Endodermal cell (in vitro differentiated cells): ENCODE results near the gene ZFYVE9. TPM values are rescaled to one million over a fixed set of nuclear protein-coding genes. Genes with fewer than 3 reads are reported as not detected.
"Not testable (repeated sequence)": the region's sequence is repeated elsewhere in the genome, so short reads cannot be mapped to it uniquely, and the experiment has no call there.

Experiments
- DNase-seq: peaks from one replicate; pipeline ENCODE4 v3.0.0-alpha.2; 2017
- H3K27ac ChIP-seq: 2 replicates; pipeline ENCODE4 v1.5.1; 2013; ENCODE audit warnings: mild to moderate bottlenecking, low read depth, low read length, moderate library complexity
- H3K27me3 ChIP-seq: 2 replicates; pipeline ENCODE4 v1.6.1; 2013; ENCODE audit warnings: mild to moderate bottlenecking, low read length, moderate library complexity; ENCODE audit not compliant: insufficient read depth, control insufficient read depth, poor library complexity, severe bottlenecking
- H3K36me3 ChIP-seq: 2 replicates; pipeline ENCODE4 v1.7.0; 2013; ENCODE audit warnings: mild to moderate bottlenecking, low read length, moderate library complexity; ENCODE audit not compliant: control insufficient read depth, insufficient read depth
- H3K4me1 ChIP-seq: one replicate; pipeline ENCODE4 v1.7.0; 2013; ENCODE audit warnings: low read length; ENCODE audit not compliant: control insufficient read depth, insufficient read depth
- H3K4me3 ChIP-seq: 2 replicates; pipeline ENCODE4 v1.5.1; 2013; ENCODE audit warnings: mild to moderate bottlenecking, low read length, moderate library complexity
- H3K9ac ChIP-seq: 2 replicates; pipeline ENCODE4 v1.6.1; 2013; ENCODE audit warnings: mild to moderate bottlenecking, low read length, moderate library complexity; ENCODE audit not compliant: poor library complexity, severe bottlenecking; ENCODE audit errors: extremely low read depth
- H3K9me3 ChIP-seq: 2 replicates; pipeline ENCODE4 v1.6.1; 2013; ENCODE audit warnings: mild to moderate bottlenecking, low read length, moderate library complexity; ENCODE audit not compliant: control insufficient read depth
- H3K27ac Mint-ChIP-seq: 2 replicates; pipeline ENCODE4 v1.8.0; 2020; ENCODE audit warnings: mixed read lengths
- H3K27me3 Mint-ChIP-seq: 2 replicates; pipeline ENCODE4 v1.8.0; 2021; ENCODE audit warnings: mild to moderate bottlenecking, mixed read lengths; ENCODE audit not compliant: insufficient read depth
- H3K36me3 Mint-ChIP-seq: 2 replicates; pipeline ENCODE4 v1.8.0; 2020; ENCODE audit warnings: low read depth, mixed read lengths
- H3K4me1 Mint-ChIP-seq: 2 replicates; pipeline ENCODE4 v1.8.0; 2020; ENCODE audit warnings: mixed read lengths
- H3K4me3 Mint-ChIP-seq: 2 replicates; pipeline ENCODE4 v1.8.0; 2020; ENCODE audit warnings: mild to moderate bottlenecking, moderate library complexity, mixed read lengths
- H3K9me3 Mint-ChIP-seq: 2 replicates; pipeline ENCODE4 v1.8.0; 2020; ENCODE audit warnings: mild to moderate bottlenecking, mixed read lengths
- WGBS, 2 experiments: methylation state at CpG; one replicate each; pipeline versions ENCODE4 v1.1.5 to v1.1.7; 2013; ENCODE audit warnings: missing lambda C conversion rate in 2 of 2, mixed read lengths in 1 of 2; ENCODE audit not compliant: insufficient coverage in 1 of 2, insufficient read length in 1 of 2; 5-methylcytosine and 5-hydroxymethylcytosine counted together
- total RNA-seq, 2 donors: library from RNA; stranded (reverse); fragmentation: NEBNext Ultra II Directional in 1 of 2; extraction: Animal tissue kit (Norgen Biotek cat#: 25700) in 1 of 2; gene quantifications; 2 replicates in 1 of 2; 3 replicates in 1 of 2; pipeline ENCODE4 v1.2.1, GENCODE V29; 2021
- TF ChIP-seq, protein P1 (sequence below): fragments of 200-600 bp; sonication (generic); conservative IDR thresholded peaks from 2 replicates; pipeline ENCODE4 v1.5.0; 2021; ENCODE audit warnings: antibody characterized with exemption, mild to moderate bottlenecking

The ZFYVE9 gene
- total RNA-seq, 2 donors from 2014 or later: 34.3 to 40.5 TPM

DNA sequence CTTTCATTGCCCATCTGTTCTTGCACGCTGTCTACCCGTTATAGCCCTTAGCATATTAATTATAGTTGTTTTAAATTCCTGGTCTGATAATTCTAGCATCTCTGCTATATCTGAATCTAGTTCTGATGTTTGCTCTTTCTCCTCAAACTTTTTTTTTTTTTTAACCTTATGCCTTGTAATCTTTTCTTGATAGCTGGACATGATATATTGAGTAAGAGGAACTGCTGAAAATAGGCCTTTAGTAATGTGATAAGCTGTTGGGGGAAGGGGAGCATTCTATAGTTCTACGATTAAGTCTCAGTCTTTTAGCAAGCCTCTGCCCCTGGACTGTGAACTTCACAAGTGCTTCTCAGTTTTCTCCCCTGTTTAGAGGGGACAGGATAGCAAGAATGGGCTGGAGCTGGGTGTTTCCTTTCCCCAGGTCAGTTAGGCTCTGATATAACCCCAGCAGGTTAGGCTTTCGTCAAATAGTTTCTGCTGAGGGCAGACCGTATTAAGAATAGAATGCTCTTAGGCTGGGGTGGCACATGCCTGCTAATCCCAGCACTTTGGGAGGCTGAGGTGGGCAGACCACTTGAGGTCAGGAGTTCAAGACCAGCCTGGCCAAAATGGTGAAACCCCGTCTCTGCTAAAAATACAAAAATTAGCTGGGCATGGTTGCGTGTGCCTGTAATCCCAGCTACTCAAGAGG is 62.2 kb downstream of the ZFYVE9 start:
- Histone ChIP-seq H3K27me3 (no peaks in the 10 kb centered on the region), H3K36me3 (no peaks in the 10 kb centered on the region), H3K9me3 (peaks cover 18% of the 10 kb centered on the region), H3K4me3 (no peak overlapping the region), H3K9ac (no peak overlapping the region), H3K4me1 (no peaks in the 10 kb centered on the region), H3K27ac (no peak overlapping the region)
- H3K36me3 Mint-ChIP-seq: peaks cover 8% of the 10 kb centered on the region
- DNase-seq: no peak
- H3K9me3 Mint-ChIP-seq: peaks cover 15% of the 10 kb centered on the region
- 86 to 87% methylated on average over 4 to 7 of the region's 7 CpGs for WGBS, 2 experiments
- H3K4me3 Mint-ChIP-seq: no peak overlapping the region
- H3K27me3 Mint-ChIP-seq: no peaks in the 10 kb centered on the region
- H3K4me1 Mint-ChIP-seq: peaks cover 7% of the 10 kb centered on the region
- TF ChIP-seq, protein P1, sequence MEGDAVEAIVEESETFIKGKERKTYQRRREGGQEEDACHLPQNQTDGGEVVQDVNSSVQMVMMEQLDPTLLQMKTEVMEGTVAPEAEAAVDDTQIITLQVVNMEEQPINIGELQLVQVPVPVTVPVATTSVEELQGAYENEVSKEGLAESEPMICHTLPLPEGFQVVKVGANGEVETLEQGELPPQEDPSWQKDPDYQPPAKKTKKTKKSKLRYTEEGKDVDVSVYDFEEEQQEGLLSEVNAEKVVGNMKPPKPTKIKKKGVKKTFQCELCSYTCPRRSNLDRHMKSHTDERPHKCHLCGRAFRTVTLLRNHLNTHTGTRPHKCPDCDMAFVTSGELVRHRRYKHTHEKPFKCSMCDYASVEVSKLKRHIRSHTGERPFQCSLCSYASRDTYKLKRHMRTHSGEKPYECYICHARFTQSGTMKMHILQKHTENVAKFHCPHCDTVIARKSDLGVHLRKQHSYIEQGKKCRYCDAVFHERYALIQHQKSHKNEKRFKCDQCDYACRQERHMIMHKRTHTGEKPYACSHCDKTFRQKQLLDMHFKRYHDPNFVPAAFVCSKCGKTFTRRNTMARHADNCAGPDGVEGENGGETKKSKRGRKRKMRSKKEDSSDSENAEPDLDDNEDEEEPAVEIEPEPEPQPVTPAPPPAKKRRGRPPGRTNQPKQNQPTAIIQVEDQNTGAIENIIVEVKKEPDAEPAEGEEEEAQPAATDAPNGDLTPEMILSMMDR: no peak
- no peak overlapping the region for H3K27ac Mint-ChIP-seq

DNA sequence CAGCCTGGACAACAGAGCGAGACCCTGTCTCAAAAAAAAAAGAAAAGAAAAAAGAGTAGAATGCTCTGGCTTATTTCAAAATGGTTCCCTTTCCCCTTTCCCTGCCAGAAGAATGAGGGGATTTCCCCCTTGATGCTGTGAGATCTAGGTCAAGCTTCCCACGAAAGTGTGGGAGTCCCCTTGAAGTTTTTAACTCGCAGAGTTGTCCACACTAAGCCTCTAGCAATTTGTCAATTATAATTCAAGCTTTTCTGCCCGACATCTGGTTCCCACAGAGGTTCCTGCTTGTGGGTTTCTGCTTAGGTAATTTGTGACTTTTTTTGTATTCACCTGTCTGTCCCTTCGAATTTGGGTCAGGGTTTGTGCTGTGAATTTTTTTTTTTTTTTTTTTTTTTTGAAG is 62.8 kb downstream of the ZFYVE9 start:
- peaks cover 7% of the 10 kb centered on the region for H3K4me1 Mint-ChIP-seq
- no peaks in the 10 kb centered on the region for H3K4me1 ChIP-seq
- DNase-seq: no peak
- H3K27me3 ChIP-seq: no peaks in the 10 kb centered on the region
- H3K4me3 Mint-ChIP-seq: no peak overlapping the region
- no peak overlapping the region for H3K27ac ChIP-seq
- H3K27me3 Mint-ChIP-seq: no peaks in the 10 kb centered on the region
- TF ChIP-seq, protein P1: no peak
- H3K36me3 ChIP-seq: no peaks in the 10 kb centered on the region
- WGBS, 2 experiments: 90 to 100% methylated on average over 2 to 5 of the region's 5 CpGs
- peaks cover 8% of the 10 kb centered on the region for H3K36me3 Mint-ChIP-seq
- H3K27ac Mint-ChIP-seq: no peak overlapping the region
- H3K9ac ChIP-seq: no peak overlapping the region
- peaks cover 12% of the 10 kb centered on the region for H3K9me3 ChIP-seq
- H3K9me3 Mint-ChIP-seq: peaks cover 9% of the 10 kb centered on the region
- H3K4me3 ChIP-seq: no peak overlapping the region

GRCh38 chr1:52206686-52207085 is 64.8 kb downstream of the ZFYVE9 start:
- not testable (repeated sequence) for H3K9ac ChIP-seq, H3K27ac ChIP-seq, H3K27me3 Mint-ChIP-seq, H3K27me3 ChIP-seq, H3K4me1 ChIP-seq, H3K9me3 ChIP-seq, H3K4me3 ChIP-seq, H3K4me3 Mint-ChIP-seq, H3K36me3 ChIP-seq, H3K27ac Mint-ChIP-seq, H3K9me3 Mint-ChIP-seq, H3K36me3 Mint-ChIP-seq, DNase-seq, H3K4me1 Mint-ChIP-seq
- WGBS, 2 experiments: 91 to 95% methylated on average over 7 to 8 of the region's 8 CpGs

GRCh38 chr1:52209429-52209828 is 67.5 kb downstream of the ZFYVE9 start:
- H3K9me3 ChIP-seq: no peaks in the 10 kb centered on the region
- H3K4me3 ChIP-seq: no peak overlapping the region
- Mint-ChIP-seq H3K27ac (no peak overlapping the region), H3K4me1 (peaks cover 4% of the 10 kb centered on the region), H3K36me3 (no peaks in the 10 kb centered on the region), H3K27me3 (no peaks in the 10 kb centered on the region), H3K4me3 (no peak overlapping the region), H3K9me3 (no peaks in the 10 kb centered on the region)
- WGBS, 2 experiments: 98% methylated on average over 2 of the region's 2 CpGs; no CpG with 5 or more reads in 1 of the 2 experiments
- TF ChIP-seq, protein P1: no peak
- no peaks in the 10 kb centered on the region for H3K36me3 ChIP-seq
- no peak overlapping the region for H3K9ac ChIP-seq
- H3K4me1 ChIP-seq: no peaks in the 10 kb centered on the region
- H3K27ac ChIP-seq: no peak overlapping the region
- H3K27me3 ChIP-seq: no peaks in the 10 kb centered on the region
- DNase-seq: no peak
